Panc1 (cell line): ENCODE measurements around the gene CACNG3. TPM values are rescaled to one million over a fixed set of nuclear protein-coding genes. Genes with fewer than 3 reads are reported as not detected.

Source experiments
- ATAC-seq: fragments of 200-7000 bp; cut with Tn5 transposase; 2 replicates; pipeline ENCODE4 v1.9.1; 2020; ENCODE audit warnings: mild to moderate bottlenecking, moderate library complexity
- BruUV-seq: library from RNA; stranded (reverse); fragments of 400-500 nt; replicated peaks from 2 replicates; lab custom pipeline; 2021; lab: Mats Ljungman, UMichigan
- CTCF ChIA-PET: fragments of 300-600 bp; sonication (Branson Sonifier 250); formaldehyde crosslinking; loops from one replicate; lab custom pipeline; 2022; ENCODE audit warnings: antibody characterized with exemption; lab: Charles Lee
- POLR2A ChIA-PET: fragments of 300-600 bp; sonication (Branson Sonifier 250); formaldehyde crosslinking; loops from one replicate; lab custom pipeline; 2022; ENCODE audit warnings: antibody characterized with exemption; lab: Charles Lee
- DNase-seq: peaks from one replicate; pipeline ENCODE4 v3.0.0-alpha.2; 2010; ENCODE audit warnings: low read depth, low spot score
- H3K27ac ChIP-seq: 2 replicates; pipeline ENCODE4 v1.5.1; 2011; ENCODE audit warnings: mild to moderate bottlenecking, low read length, inconsistent platforms
- H3K27me3 ChIP-seq: fragments of 200-500 bp; sonication (Bioruptor generic); 2 replicates; pipeline ENCODE4 v1.6.0; 2014; ENCODE audit warnings: low read length, inconsistent platforms; ENCODE audit not compliant: control insufficient read depth, insufficient read depth
- H3K36me3 ChIP-seq: fragments of 200-500 bp; sonication (Bioruptor generic); 2 replicates; pipeline ENCODE4 v1.5.1; 2014; ENCODE audit warnings: inconsistent platforms, mild to moderate bottlenecking, low read length, moderate library complexity; ENCODE audit not compliant: control insufficient read depth, insufficient read depth
- H3K4me1 ChIP-seq: 2 replicates; pipeline ENCODE4 v1.5.1; 2011; ENCODE audit warnings: inconsistent platforms, mild to moderate bottlenecking, low read length, moderate library complexity; ENCODE audit not compliant: control insufficient read depth, insufficient read depth
- H3K4me3 ChIP-seq, 2 experiments: 2 replicates each; pipeline ENCODE4 v1.5.1; 2011 to 2012; ENCODE audit warnings: low read depth in 2 of 2, low read length in 2 of 2, mild to moderate bottlenecking in 2 of 2, inconsistent platforms in 1 of 2, moderate library complexity in 1 of 2
- H3K9me3 ChIP-seq: fragments of 200-500 bp; sonication (Bioruptor generic); 2 replicates; pipeline ENCODE4 v1.5.1; 2014; ENCODE audit warnings: low read depth, mild to moderate bottlenecking, inconsistent platforms, low read length, moderate library complexity; ENCODE audit not compliant: control insufficient read depth, insufficient read depth
- CTCF ChIP-seq: fragments of 450-650 bp; IDR thresholded peaks from 2 replicates; pipeline ENCODE4 v1.5.1; 2017; ENCODE audit warnings: mild to moderate bottlenecking
- POLR2AphosphoS5 ChIP-seq: IDR thresholded peaks from 2 replicates; pipeline ENCODE4 v1.6.1; 2012; ENCODE audit warnings: mild to moderate bottlenecking, low read depth, low read length, moderate library complexity
- REST ChIP-seq, 2 experiments: IDR thresholded peaks; 2 replicates each; pipeline ENCODE4 v1.6.1; 2011 to 2012; ENCODE audit warnings: low read depth in 2 of 2, control low read depth in 1 of 2, low read length in 1 of 2, mild to moderate bottlenecking in 1 of 2, moderate library complexity in 1 of 2; ENCODE audit not compliant: insufficient read depth in 1 of 2
- SIN3A ChIP-seq: IDR thresholded peaks from 2 replicates; pipeline ENCODE4 v1.6.1; 2012; ENCODE audit warnings: low read depth, mild to moderate bottlenecking, low read length, moderate library complexity, borderline replicate concordance; ENCODE audit not compliant: insufficient read depth
- TCF7L2 ChIP-seq: IDR thresholded peaks from 2 replicates; pipeline ENCODE4 v1.6.1; 2011; ENCODE audit warnings: mild to moderate bottlenecking, low read depth, low read length, inconsistent platforms
- in situ Hi-C: cut with HindIII; loops from 2 replicates; pipeline ENCODE4 v1.10.0; 2016; ENCODE audit warnings: low sequenced_read_pairs, low pct_unique_long_range_greater_than_20kb
- intact Hi-C: fragments of 100-400 bp; cut with micrococcal nuclease; formaldehyde crosslinking; loops from one replicate; pipeline ENCODE4 v1.10.0; 2022; ENCODE audit not compliant: unreplicated experiment
- total RNA-seq: library from RNA; stranded (reverse); gene quantifications from one replicate; pipeline ENCODE4 v1.2.1, GENCODE V29; 2021; ENCODE audit not compliant: unreplicated experiment

The CACNG3 gene
- total RNA-seq, 1 experiment from 2014 or later: not detected

- Histone ChIP-seq H3K4me1 (no peaks in the 10 kb centered on the region), H3K27me3 (peaks cover 21% of the 10 kb centered on the region), H3K27ac (no peak overlapping the region), H3K36me3 (no peaks in the 10 kb centered on the region), H3K4me3 (no peak overlapping the region), H3K9me3 (no peaks in the 10 kb centered on the region)
- POLR2A ChIA-PET: no interaction called here
- in situ Hi-C loops (no loop called here), intact Hi-C loops (no loop called here)
- BruUV-seq: no TSS peak
- DNase-seq: no peak
- CTCF ChIA-PET: no interaction called here
- TF ChIP-seq SIN3A (no peak), POLR2AphosphoS5 (no peak), REST (IDR thresholded peaks at IDR 0.05; ENCODE audit: insufficient read depth in 1 of 2, low read depth in 2 of 2, low read length in 1 of 2) (no peak), CTCF (no peak)
- ATAC-seq: no peak
These were observed 16.2 kb downstream of the CACNG3 start for GRCh38 chr16:24272379-24272778.

GRCh38 chr16:24273508-24274182 lies 17.5 kb downstream of the CACNG3 start:
- Histone ChIP-seq H3K4me1 (no peaks in the 10 kb centered on the region), H3K27me3 (peaks cover 21% of the 10 kb centered on the region), H3K4me3 (no peak overlapping the region), H3K27ac (no peak overlapping the region), H3K9me3 (no peaks in the 10 kb centered on the region), H3K36me3 (no peaks in the 10 kb centered on the region)
- DNase-seq (no peak), ATAC-seq (no peak)
- CTCF ChIA-PET: no interaction called here
- in situ Hi-C loops (no loop called here), intact Hi-C loops (no loop called here)
- BruUV-seq: no TSS peak
- TF ChIP-seq SIN3A (no peak), REST (IDR thresholded peaks at IDR 0.05; ENCODE audit: insufficient read depth in 1 of 2, low read depth in 2 of 2, low read length in 1 of 2) (no peak), TCF7L2 (no peak), CTCF (no peak), POLR2AphosphoS5 (no peak)
- POLR2A ChIA-PET: no interaction called here
